Natural killer cell treated with Interleukin-12 subunit alpha and Interleukin-12 subunit beta and Interleukin-15 and Interleukin-18, amount 100 ng/mL, for 72 hours (primary cell): ENCODE results near the gene NINJ2. TPM values are rescaled to one million over a fixed set of nuclear protein-coding genes. Genes with fewer than 3 reads are reported as not detected.

ENCODE experiments used
- ATAC-seq, 2 donors: fragments of 150-1000 bp; cut with Tn5 transposase in 1 of 2; sonication (Bioruptor Pico), chemical (Tn5 transposase) in 1 of 2; 2 replicates each; pipeline ENCODE4 v1.10.0; 2021
- DNase-seq: peaks from one replicate; pipeline ENCODE4 v3.0.0; 2022; ENCODE audit warnings: low spot score
- H3K27ac Mint-ChIP-seq, 2 donors: 1 replicate in 1 of 2; 2 replicates in 1 of 2; pipeline ENCODE4 v1.8.0; 2022; ENCODE audit warnings: mixed read lengths in 2 of 2, mild to moderate bottlenecking in 1 of 2, moderate library complexity in 1 of 2
- H3K27me3 Mint-ChIP-seq, 2 donors: 1 replicate in 1 of 2; 2 replicates in 1 of 2; pipeline ENCODE4 v1.8.0; 2022; ENCODE audit warnings: mixed read lengths in 2 of 2
- H3K36me3 Mint-ChIP-seq: one replicate; pipeline ENCODE4 v1.8.0; 2022; ENCODE audit warnings: mixed read lengths
- H3K4me1 Mint-ChIP-seq, 2 donors: 1 replicate in 1 of 2; 2 replicates in 1 of 2; pipeline ENCODE4 v1.8.0; 2022; ENCODE audit warnings: low read depth in 2 of 2, mixed read lengths in 2 of 2, mild to moderate bottlenecking in 1 of 2
- H3K4me3 Mint-ChIP-seq: one replicate; pipeline ENCODE4 v1.8.0; 2022; ENCODE audit warnings: mixed read lengths
- H3K9me3 Mint-ChIP-seq: 2 replicates; pipeline ENCODE4 v1.8.0; 2022; ENCODE audit warnings: mixed read lengths
- total RNA-seq, 2 donors: library from RNA; stranded (reverse); gene quantifications; one replicate each; pipeline ENCODE4 v1.2.3, GENCODE V29; 2022

Gene NINJ2
- total RNA-seq, 2 donors from 2014 or later, result 8.6 to 15.3 TPM

- Mint-ChIP-seq H3K27me3 (no peaks in the 10 kb centered on the region), H3K4me1 (peaks cover 36 to 56% of the 10 kb centered on the region in 2 donors), H3K9me3 (no peaks in the 10 kb centered on the region), H3K36me3 (no peaks in the 10 kb centered on the region), H3K27ac (peak overlapping the region in 1 of 2 donors; percentile 49), H3K4me3 (no peak overlapping the region)
- no peak for ATAC-seq
- no peak for DNase-seq
These were observed 36.0 kb downstream of the NINJ2 start for GRCh38 chr12:627285-627684.

- Mint-ChIP-seq H3K9me3 (no peaks in the 10 kb centered on the region), H3K36me3 (no peaks in the 10 kb centered on the region), H3K4me3 (no peak overlapping the region), H3K27me3 (no peaks in the 10 kb centered on the region), H3K27ac (peak overlapping the region in 1 of 2 donors; percentile 7), H3K4me1 (peaks cover 31 to 52% of the 10 kb centered on the region in 2 donors)
- DNase-seq, result no peak
- no peak for ATAC-seq
These were observed 37.2 kb downstream of the NINJ2 start for GRCh38 chr12:625998-626397.

DNA sequence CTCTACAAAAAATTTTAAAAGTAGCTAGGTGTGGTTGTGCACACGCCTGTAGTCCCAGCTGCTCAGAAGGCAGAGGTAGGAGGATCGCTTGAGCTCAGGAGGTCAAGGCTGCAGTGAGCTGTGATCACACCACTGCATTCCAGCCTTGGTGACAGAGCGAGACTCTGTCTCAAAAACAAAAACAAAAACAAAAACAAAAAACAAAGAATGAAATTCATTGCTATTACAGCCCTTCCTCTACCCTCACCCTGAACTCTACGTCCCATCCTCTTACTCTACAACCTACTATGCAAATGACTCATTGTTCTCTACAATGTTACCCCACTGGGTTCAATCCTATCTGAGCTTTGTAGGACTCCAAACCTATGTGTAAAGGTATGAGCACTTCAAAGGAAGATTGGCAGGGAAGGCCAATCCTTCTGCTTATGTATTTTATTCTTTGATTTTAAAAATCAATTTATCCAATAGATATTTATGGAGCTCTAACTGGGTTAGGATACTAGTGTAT, 39.3 kb downstream of the NINJ2 start:
- no peaks in the 10 kb centered on the region for H3K36me3 Mint-ChIP-seq
- no peak overlapping the region for H3K4me3 Mint-ChIP-seq
- no peaks in the 10 kb centered on the region for H3K9me3 Mint-ChIP-seq
- peaks cover 39 to 52% of the 10 kb centered on the region in 2 donors for H3K4me1 Mint-ChIP-seq
- ATAC-seq (peak in 1 of 2 donors; percentile 47), DNase-seq (no peak)
- H3K27me3 Mint-ChIP-seq, result no peaks in the 10 kb centered on the region
- H3K27ac Mint-ChIP-seq, result peak overlapping the region; percentile 74 to 93

GRCh38 chr12:623172-623864, 39.9 kb downstream of the NINJ2 start:
- H3K27ac Mint-ChIP-seq, result peak overlapping the region; percentile 74 to 93
- no peaks in the 10 kb centered on the region for H3K36me3 Mint-ChIP-seq
- DNase-seq (no peak), ATAC-seq (peak; percentile 34 to 52)
- no peaks in the 10 kb centered on the region for H3K27me3 Mint-ChIP-seq
- H3K9me3 Mint-ChIP-seq, result no peaks in the 10 kb centered on the region
- H3K4me3 Mint-ChIP-seq, result peak overlapping the region; percentile 60
- H3K4me1 Mint-ChIP-seq, result peaks cover 42 to 49% of the 10 kb centered on the region in 2 donors

- peaks cover 48 to 52% of the 10 kb centered on the region in 2 donors for H3K4me1 Mint-ChIP-seq
- ATAC-seq (peak in 1 of 2 donors; percentile 61), DNase-seq (no peak)
- no peaks in the 10 kb centered on the region for H3K27me3 Mint-ChIP-seq
- no peaks in the 10 kb centered on the region for H3K9me3 Mint-ChIP-seq
- H3K4me3 Mint-ChIP-seq, result peak overlapping the region; percentile 60
- H3K27ac Mint-ChIP-seq, result peak overlapping the region; percentile 74 to 93
- no peaks in the 10 kb centered on the region for H3K36me3 Mint-ChIP-seq
These were observed 40.8 kb downstream of the NINJ2 start for GRCh38 chr12:622416-622815.

- ATAC-seq (peak; percentile 62), DNase-seq (no peak)
- Mint-ChIP-seq H3K27ac (peak overlapping the region; percentile 72 to 93), H3K9me3 (no peaks in the 10 kb centered on the region), H3K27me3 (no peaks in the 10 kb centered on the region), H3K36me3 (no peaks in the 10 kb centered on the region), H3K4me1 (peaks cover 58 to 65% of the 10 kb centered on the region in 2 donors), H3K4me3 (peak overlapping the region; percentile 58)
These were observed 43.9 kb downstream of the NINJ2 start for GRCh38 chr12:619346-619745.

GRCh38 chr12:618605-619004, 44.6 kb downstream of the NINJ2 start:
- Mint-ChIP-seq H3K36me3 (no peaks in the 10 kb centered on the region), H3K4me1 (peaks cover 51 to 62% of the 10 kb centered on the region in 2 donors), H3K27me3 (no peaks in the 10 kb centered on the region), H3K4me3 (peak overlapping the region; percentile 58), H3K27ac (peak overlapping the region; percentile 72 to 93), H3K9me3 (no peaks in the 10 kb centered on the region)
- ATAC-seq (no peak), DNase-seq (no peak)

GRCh38 chr12:617304-617915, 45.8 kb downstream of the NINJ2 start:
- DNase-seq (peak; percentile 68), ATAC-seq (peak; percentile 66 to 83)
- no peaks in the 10 kb centered on the region for H3K9me3 Mint-ChIP-seq
- peaks cover 39 to 58% of the 10 kb centered on the region in 2 donors for H3K4me1 Mint-ChIP-seq
- peak overlapping the region; percentile 76 to 93 for H3K27ac Mint-ChIP-seq
- no peaks in the 10 kb centered on the region for H3K36me3 Mint-ChIP-seq
- H3K4me3 Mint-ChIP-seq, result peak overlapping the region; percentile 63
- H3K27me3 Mint-ChIP-seq, result no peaks in the 10 kb centered on the region

DNA sequence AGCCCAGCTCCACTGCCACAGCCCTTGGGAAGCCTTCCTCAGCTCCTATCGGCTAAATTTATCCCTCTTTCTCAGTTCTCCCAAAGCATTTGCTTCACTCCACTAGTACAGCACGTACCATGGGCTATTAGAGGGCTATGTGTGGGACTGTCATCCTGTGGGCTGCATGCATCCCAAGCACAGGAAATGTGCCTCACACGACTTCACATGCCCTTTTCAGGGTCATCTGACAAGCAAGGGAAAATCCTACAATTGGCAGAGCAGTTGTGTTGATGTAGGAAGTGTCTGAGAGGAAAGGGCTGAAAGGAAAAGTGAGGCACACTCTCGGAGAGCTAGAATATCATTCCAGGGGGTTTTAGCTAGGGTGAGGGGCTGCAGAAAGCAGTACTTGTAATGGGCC, 47.6 kb downstream of the NINJ2 start:
- ATAC-seq, result no peak
- peaks cover 47 to 64% of the 10 kb centered on the region in 2 donors for H3K4me1 Mint-ChIP-seq
- peak overlapping the region in 1 of 2 donors; percentile 20 for H3K27ac Mint-ChIP-seq
- DNase-seq, result no peak
- H3K36me3 Mint-ChIP-seq, result no peaks in the 10 kb centered on the region
- no peaks in the 10 kb centered on the region for H3K9me3 Mint-ChIP-seq
- H3K4me3 Mint-ChIP-seq, result no peak overlapping the region
- no peaks in the 10 kb centered on the region for H3K27me3 Mint-ChIP-seq

DNA sequence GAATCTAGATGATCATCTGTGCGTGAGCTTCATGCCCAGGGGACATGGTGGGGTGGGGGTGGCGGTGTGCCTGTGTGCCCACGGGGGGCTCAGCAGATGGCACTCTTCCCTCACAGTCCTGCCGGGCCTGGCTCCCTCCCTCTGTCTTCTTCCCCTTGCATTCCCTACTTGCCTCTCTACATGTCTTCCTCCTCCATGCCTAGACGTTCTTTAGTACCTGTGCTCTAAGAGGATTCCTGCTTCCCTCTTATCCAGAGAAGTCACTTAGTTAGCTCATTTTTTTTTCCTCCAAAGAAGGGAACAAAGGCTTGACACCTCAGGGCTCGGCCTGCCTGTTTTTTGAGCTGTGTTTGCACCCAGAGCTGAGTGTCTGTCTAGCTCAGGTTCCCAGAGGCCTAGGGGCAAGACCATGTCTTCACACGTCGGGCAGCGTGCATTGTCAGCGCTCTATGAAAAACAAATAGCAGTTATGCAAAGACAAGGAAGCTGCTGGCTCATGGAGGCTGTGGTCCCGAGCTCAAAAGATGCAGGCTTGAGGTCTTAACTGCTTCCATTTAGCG, 48.8 kb downstream of the NINJ2 start:
- H3K36me3 Mint-ChIP-seq, result no peaks in the 10 kb centered on the region
- DNase-seq (no peak), ATAC-seq (no peak)
- H3K27me3 Mint-ChIP-seq, result no peaks in the 10 kb centered on the region
- H3K4me1 Mint-ChIP-seq, result peaks cover 49 to 66% of the 10 kb centered on the region in 2 donors
- peak overlapping the region; percentile 13 to 78 for H3K27ac Mint-ChIP-seq
- H3K9me3 Mint-ChIP-seq, result no peaks in the 10 kb centered on the region
- H3K4me3 Mint-ChIP-seq, result no peak overlapping the region

DNA sequence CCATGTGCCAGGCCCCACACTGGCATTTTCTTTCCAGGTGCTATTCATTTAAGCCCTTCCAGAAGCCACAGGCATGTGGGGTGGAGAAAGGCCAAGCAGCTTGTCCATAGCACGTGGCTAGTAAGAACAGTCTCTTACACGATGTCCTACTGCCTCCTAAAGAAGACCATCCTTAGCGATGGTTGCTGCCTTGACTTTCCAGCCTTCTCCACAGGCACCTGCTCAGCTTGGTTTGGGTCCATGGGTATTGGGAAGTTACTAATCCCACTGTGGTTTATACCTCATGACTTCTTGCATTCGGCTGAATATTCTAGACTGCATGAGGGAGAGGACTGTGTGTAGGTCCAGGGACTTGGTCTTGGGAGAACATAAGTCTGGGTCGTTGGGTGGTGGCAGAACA, 49.2 kb downstream of the NINJ2 start:
- ATAC-seq, result no peak

DNA sequence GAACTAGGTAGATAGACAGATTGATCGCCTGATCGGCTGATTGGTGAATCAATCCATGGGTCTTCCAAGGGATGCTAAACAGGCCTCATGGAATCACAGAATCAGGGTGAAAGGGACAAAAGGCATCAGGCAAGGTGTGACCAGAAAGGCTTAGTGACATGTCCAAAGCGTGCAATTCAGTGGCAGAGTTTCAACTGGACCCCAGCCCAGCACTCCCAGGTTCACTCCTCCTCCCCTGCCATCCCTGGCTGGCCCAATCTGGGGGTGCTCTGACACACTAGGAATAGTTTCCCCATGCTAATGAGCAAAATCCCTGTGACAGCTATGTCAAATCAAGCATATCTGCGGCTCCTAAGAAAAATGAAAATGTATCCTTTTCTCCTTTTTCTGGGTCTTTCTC, 50.4 kb downstream of the NINJ2 start:
- H3K4me1 Mint-ChIP-seq, result peaks cover 48 to 58% of the 10 kb centered on the region in 2 donors
- H3K9me3 Mint-ChIP-seq, result no peaks in the 10 kb centered on the region
- DNase-seq, result no peak
- ATAC-seq, result no peak
- H3K27ac Mint-ChIP-seq, result peak overlapping the region; percentile 94 to 96
- H3K36me3 Mint-ChIP-seq, result no peaks in the 10 kb centered on the region
- no peak overlapping the region for H3K4me3 Mint-ChIP-seq
- no peaks in the 10 kb centered on the region for H3K27me3 Mint-ChIP-seq

More for the DNA sequence above, 49.2 kb downstream of the NINJ2 start:
- Mint-ChIP-seq H3K4me1 (peaks cover 44 to 61% of the 10 kb centered on the region in 2 donors), H3K27me3 (no peaks in the 10 kb centered on the region), H3K9me3 (no peaks in the 10 kb centered on the region), H3K4me3 (no peak overlapping the region), H3K36me3 (no peaks in the 10 kb centered on the region), H3K27ac (peak overlapping the region; percentile 13 to 78)
- no peak for DNase-seq

GRCh38 chr12:612293-612692, 51.0 kb downstream of the NINJ2 start:
- no peak for ATAC-seq
- no peaks in the 10 kb centered on the region for H3K36me3 Mint-ChIP-seq
- H3K27me3 Mint-ChIP-seq, result no peaks in the 10 kb centered on the region
- peaks cover 49 to 58% of the 10 kb centered on the region in 2 donors for H3K4me1 Mint-ChIP-seq
- no peak overlapping the region for H3K4me3 Mint-ChIP-seq
- no peak for DNase-seq
- no peaks in the 10 kb centered on the region for H3K9me3 Mint-ChIP-seq
- peak overlapping the region; percentile 94 to 96 for H3K27ac Mint-ChIP-seq

DNA sequence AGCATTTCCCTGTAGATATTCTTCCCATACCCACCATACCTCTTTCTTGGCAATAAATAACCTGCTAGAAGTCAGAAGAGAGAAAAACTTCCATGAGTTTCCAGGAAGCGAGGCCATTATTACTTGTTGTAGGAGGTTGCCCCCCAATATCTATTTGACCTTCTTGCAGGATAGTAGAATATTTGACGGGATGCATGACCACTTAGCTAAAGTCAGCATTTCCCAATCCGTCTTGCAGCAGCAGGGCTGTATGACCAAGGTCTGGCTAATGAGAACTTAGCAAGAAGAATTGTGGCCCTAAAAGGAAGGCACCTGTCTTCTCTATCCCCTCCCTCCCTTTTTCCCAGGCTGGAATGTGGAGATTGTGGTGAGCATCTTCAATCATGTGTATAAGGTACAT, 51.5 kb downstream of the NINJ2 start:
- H3K9me3 Mint-ChIP-seq, result no peaks in the 10 kb centered on the region
- no peaks in the 10 kb centered on the region for H3K36me3 Mint-ChIP-seq
- peak overlapping the region; percentile 94 to 96 for H3K27ac Mint-ChIP-seq
- peak overlapping the region; percentile 13 for H3K4me3 Mint-ChIP-seq
- DNase-seq, result no peak
- H3K27me3 Mint-ChIP-seq, result no peaks in the 10 kb centered on the region
- H3K4me1 Mint-ChIP-seq, result peaks cover 51 to 60% of the 10 kb centered on the region in 2 donors
- ATAC-seq, result no peak
